ENCODE measurements around the gene ALKBH3.
A peak's percentile ranks its signal among the peaks of the same experiment; 100 is the strongest.

Gene ALKBH3

DNA sequence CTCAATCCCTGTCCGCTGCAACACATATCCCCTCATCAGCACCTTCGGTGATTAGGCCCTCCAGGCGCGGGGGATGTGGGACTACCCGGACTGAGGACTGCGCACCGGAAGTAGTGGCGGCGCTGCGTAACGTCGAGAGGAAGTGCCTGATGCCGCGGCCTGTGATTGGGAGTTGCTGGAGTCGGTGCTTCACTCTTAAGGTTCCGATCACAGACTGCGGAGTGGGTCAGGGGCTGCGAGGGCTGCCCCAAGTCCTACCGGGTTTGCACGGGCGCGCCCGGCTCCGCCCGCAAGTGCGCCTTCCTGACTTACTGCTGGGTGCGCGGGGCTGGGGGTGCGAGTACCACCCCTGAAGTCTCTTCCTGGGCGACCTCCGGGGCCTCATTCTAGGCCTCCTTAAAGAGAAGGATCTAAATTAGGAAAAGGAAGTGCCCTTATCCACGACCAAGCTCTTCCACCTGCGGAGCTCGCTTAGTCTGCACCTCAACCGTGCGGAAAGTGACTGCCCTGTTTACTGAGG is at the start of gene ALKBH3:
Gene ALKBH3 (plus strand): TSS at position 192 of the 520 bp plus-strand sequence. CDS start 1,822 bp downstream, outside the sequence.
- Mint-ChIP-seq H3K27ac (ENCODE audit: low read depth) (peak within 1 kb of the TSS; percentile 92), H3K9me3 (no peaks in the 10 kb centered on the region), H3K36me3 (ENCODE audit: insufficient read depth) (peaks cover 23% of the 10 kb centered on the region), H3K4me1 (peaks cover 13% of the 10 kb centered on the region), H3K27me3 (peaks cover 11% of the 10 kb centered on the region), H3K4me3 (peak within 1 kb of the TSS; percentile 87)
- peak; percentile 98 for ATAC-seq (replicated peaks; ENCODE audit: extremely low read depth, poor library complexity, severe bottlenecking)
- DNase-seq (ENCODE audit: low spot score in 2 of 2): peak; percentile 84 to 87

DNA sequence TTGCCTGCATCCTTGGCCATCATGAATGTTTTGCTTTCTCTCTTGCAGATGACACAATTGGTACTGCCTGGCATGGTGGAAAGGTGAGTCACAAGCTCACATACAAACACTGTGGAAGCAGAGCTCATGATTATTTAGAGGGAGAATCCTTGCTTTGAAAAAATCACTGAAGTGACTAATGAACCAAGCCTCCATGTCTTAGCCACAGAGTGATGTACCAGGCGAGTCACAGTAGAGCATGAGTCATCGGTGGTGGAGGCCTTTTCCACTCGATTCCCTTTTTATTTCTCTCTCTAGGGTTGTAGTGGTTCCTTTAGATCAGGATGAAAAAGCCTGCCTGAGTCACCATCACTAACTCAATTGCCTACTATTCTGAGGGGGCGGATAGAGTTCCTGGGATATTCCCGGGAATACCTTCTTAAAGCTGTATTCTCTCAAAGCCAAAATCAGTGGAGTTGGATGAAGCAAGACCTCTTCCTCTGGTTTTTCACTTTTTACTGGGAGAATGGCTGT is 49.6 kb upstream of the ALKBH3 start:
- DNase-seq (ENCODE audit: low spot score in 2 of 2): no peak
- Mint-ChIP-seq H3K27ac (ENCODE audit: low read depth) (no peak overlapping the region), H3K36me3 (ENCODE audit: insufficient read depth) (peaks cover 2% of the 10 kb centered on the region), H3K27me3 (no peaks in the 10 kb centered on the region), H3K4me3 (no peak overlapping the region), H3K9me3 (no peaks in the 10 kb centered on the region), H3K4me1 (no peaks in the 10 kb centered on the region)
- no peak for ATAC-seq (replicated peaks; ENCODE audit: extremely low read depth, poor library complexity, severe bottlenecking)

DNA sequence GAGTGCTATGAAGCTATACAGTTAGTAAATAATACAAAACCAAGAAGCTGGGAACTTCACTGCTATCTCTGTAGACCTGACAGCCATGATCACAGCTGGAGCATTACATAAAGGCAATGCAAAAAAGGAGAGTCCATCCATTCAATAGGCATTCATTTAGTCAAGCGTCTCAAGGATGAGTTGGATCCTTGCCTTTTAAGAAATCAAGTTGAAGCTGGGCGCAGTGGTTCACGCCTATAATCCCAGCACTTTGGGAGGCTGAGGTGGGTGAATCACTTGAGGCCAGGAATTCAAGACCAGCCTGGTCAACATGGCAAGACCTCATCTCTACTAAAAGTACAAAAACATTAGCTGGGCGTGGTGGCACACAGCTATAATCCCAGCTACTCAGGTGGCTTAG is 48.1 kb upstream of the ALKBH3 start:
- no peaks in the 10 kb centered on the region for H3K4me1 Mint-ChIP-seq

DNA sequence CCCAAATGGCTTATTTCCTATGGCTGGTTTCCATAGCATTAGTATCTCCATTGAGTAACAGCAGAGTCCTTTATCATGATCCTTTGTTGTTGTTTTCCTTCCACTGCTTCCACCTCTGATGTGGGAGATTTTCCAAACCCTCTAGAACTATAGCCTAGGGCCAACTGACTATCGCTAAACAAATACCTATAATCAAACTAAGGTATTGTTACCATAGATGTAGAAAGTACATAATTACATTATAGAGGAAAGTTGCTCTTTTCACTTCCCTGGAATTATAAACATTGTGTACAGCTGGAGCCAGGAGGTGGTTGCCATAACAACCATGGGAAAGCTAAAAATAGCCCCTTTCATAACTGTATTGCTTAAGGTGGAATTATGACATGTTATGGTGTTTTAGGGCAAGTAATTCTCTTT is 47.0 kb upstream of the ALKBH3 start:
- Mint-ChIP-seq H3K27me3 (no peaks in the 10 kb centered on the region), H3K27ac (ENCODE audit: low read depth) (no peak overlapping the region), H3K36me3 (ENCODE audit: insufficient read depth) (peaks cover 4% of the 10 kb centered on the region), H3K4me3 (no peak overlapping the region), H3K9me3 (no peaks in the 10 kb centered on the region), H3K4me1 (no peaks in the 10 kb centered on the region)
- no peak for DNase-seq (ENCODE audit: low spot score in 2 of 2)
- ATAC-seq (replicated peaks; ENCODE audit: extremely low read depth, poor library complexity, severe bottlenecking): no peak

More for the DNA sequence above, 48.1 kb upstream of the ALKBH3 start:
- ATAC-seq (replicated peaks; ENCODE audit: extremely low read depth, poor library complexity, severe bottlenecking) (no peak), DNase-seq (ENCODE audit: low spot score in 2 of 2) (no peak)
- peaks cover 3% of the 10 kb centered on the region for H3K36me3 Mint-ChIP-seq (ENCODE audit: insufficient read depth)
- no peaks in the 10 kb centered on the region for H3K9me3 Mint-ChIP-seq
- H3K4me3 Mint-ChIP-seq: no peak overlapping the region
- no peak overlapping the region for H3K27ac Mint-ChIP-seq (ENCODE audit: low read depth)
- no peaks in the 10 kb centered on the region for H3K27me3 Mint-ChIP-seq

DNA sequence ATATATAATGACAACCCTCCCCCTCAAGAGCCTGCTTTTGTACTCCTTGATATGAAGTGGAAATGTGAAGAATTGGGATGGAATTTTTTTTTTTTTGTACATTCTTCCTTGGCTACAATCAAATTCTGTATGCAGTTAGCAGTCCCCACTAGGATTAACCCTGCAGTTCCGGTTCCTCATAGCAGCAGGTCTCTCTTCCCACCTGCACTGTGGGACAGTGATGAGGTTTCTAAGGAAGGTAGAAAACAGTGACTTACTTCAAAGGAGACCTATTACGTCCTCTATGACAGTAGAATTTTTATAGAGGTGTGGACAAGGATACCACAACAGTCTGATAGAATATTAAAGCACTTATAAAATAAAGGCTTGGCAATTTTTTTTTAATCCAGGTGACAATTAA is 46.3 kb upstream of the ALKBH3 start:
- DNase-seq (ENCODE audit: low spot score in 2 of 2): no peak

DNA sequence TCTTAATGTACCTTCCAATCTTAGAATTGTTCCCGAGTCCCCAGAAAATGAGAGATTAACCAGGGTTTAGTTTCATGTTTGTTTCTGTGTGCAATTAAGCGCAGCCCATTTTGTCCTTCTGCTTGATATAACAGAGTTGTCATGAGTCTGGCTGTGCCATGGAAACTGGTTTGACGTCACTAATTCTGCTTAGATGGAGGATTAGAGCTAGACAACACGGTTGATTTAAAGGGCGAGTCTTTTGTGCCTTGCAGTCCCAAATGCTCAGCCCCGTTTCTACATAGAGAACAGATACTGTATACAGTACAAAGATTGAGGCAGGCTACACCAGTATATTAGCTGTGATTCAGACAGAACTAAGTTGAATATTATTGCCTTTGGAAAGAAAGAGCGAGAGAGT is 45.5 kb upstream of the ALKBH3 start:
- DNase-seq (ENCODE audit: low spot score in 2 of 2): no peak
- H3K27ac Mint-ChIP-seq (ENCODE audit: low read depth): no peak overlapping the region
- H3K27me3 Mint-ChIP-seq: no peaks in the 10 kb centered on the region
- H3K4me3 Mint-ChIP-seq: no peak overlapping the region
- ATAC-seq (replicated peaks; ENCODE audit: extremely low read depth, poor library complexity, severe bottlenecking): no peak
- H3K4me1 Mint-ChIP-seq: no peaks in the 10 kb centered on the region
- peaks cover 5% of the 10 kb centered on the region for H3K36me3 Mint-ChIP-seq (ENCODE audit: insufficient read depth)
- no peaks in the 10 kb centered on the region for H3K9me3 Mint-ChIP-seq

More for the DNA sequence above, 46.3 kb upstream of the ALKBH3 start:
- Mint-ChIP-seq H3K4me3 (no peak overlapping the region), H3K4me1 (no peaks in the 10 kb centered on the region), H3K27ac (ENCODE audit: low read depth) (no peak overlapping the region), H3K27me3 (no peaks in the 10 kb centered on the region), H3K9me3 (no peaks in the 10 kb centered on the region), H3K36me3 (ENCODE audit: insufficient read depth) (peaks cover 5% of the 10 kb centered on the region)
- ATAC-seq (replicated peaks; ENCODE audit: extremely low read depth, poor library complexity, severe bottlenecking): no peak

DNA sequence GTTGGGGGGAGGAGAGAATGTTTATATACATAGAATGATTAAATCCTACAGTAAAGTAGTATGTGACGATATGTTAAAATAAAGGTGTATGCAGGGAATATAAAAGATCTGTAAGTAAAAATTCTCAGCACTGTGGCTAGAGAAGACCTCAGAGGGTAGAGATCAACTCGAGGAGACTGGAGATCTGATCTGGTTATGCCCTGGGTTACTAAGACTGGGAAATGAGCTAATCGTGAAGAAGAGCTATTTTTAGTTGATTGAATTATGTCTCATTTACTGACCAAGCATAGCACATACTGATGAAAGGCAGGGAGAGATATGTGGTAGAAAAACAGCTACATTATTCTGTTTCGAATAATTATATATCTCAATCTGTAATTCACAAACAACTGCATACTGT is 42.8 kb upstream of the ALKBH3 start:
- H3K4me1 Mint-ChIP-seq: no peaks in the 10 kb centered on the region
- no peak overlapping the region for H3K4me3 Mint-ChIP-seq
- DNase-seq (ENCODE audit: low spot score in 2 of 2) (no peak), ATAC-seq (replicated peaks; ENCODE audit: extremely low read depth, poor library complexity, severe bottlenecking) (no peak)
- H3K36me3 Mint-ChIP-seq (ENCODE audit: insufficient read depth): peaks cover 5% of the 10 kb centered on the region
- no peaks in the 10 kb centered on the region for H3K9me3 Mint-ChIP-seq
- H3K27ac Mint-ChIP-seq (ENCODE audit: low read depth): no peak overlapping the region
- no peaks in the 10 kb centered on the region for H3K27me3 Mint-ChIP-seq

DNA sequence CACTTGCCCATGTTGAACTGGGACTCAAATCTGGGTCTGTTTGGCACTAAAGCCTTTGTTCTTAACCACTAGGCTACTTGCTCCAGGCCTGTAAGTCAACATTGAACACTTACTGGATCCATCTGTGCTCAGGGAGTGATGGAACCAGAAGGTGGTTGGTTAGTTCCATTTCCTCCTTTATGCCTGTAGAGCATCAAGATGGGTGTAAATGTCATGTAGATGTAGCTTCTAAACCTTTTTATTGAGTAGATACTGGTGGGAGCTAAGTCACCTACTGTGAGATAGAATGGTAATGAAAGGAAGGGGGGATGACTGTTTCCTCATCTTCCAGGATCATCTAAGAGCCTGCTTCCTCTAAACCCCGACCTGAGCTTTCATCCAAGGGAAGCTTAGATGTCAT is 38.6 kb upstream of the ALKBH3 start:
- H3K27ac Mint-ChIP-seq (ENCODE audit: low read depth): no peak overlapping the region
- H3K4me3 Mint-ChIP-seq: no peak overlapping the region
- peaks cover 3% of the 10 kb centered on the region for H3K36me3 Mint-ChIP-seq (ENCODE audit: insufficient read depth)
- no peaks in the 10 kb centered on the region for H3K27me3 Mint-ChIP-seq
- no peak for DNase-seq (ENCODE audit: low spot score in 2 of 2)
- ATAC-seq (replicated peaks; ENCODE audit: extremely low read depth, poor library complexity, severe bottlenecking): no peak
- H3K9me3 Mint-ChIP-seq: no peaks in the 10 kb centered on the region
- H3K4me1 Mint-ChIP-seq: no peaks in the 10 kb centered on the region

DNA sequence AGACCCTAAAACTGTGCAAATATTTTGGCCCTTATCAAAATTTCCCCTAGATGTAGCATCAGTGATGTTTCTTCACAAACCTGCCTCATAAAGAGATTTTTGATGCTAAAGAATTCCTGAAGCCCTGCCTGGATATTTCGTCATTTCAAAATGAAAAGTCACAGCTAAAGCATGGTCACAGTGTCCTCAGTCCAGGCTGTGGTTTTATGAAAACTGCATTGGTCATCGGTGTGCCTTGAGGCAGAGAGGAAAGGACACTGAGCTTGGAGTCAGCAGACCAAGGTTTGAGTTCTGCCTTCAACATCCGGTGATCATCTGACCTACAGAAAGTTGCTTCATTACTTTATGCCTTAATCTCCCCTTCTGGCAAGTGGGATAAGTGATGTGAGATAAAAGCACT is 34.8 kb upstream of the ALKBH3 start:
- H3K36me3 Mint-ChIP-seq (ENCODE audit: insufficient read depth): peaks cover 1% of the 10 kb centered on the region
- DNase-seq (ENCODE audit: low spot score in 2 of 2): no peak
- H3K4me1 Mint-ChIP-seq: no peaks in the 10 kb centered on the region
- H3K4me3 Mint-ChIP-seq: no peak overlapping the region
- ATAC-seq (replicated peaks; ENCODE audit: extremely low read depth, poor library complexity, severe bottlenecking): no peak
- H3K27ac Mint-ChIP-seq (ENCODE audit: low read depth): no peak overlapping the region
- H3K27me3 Mint-ChIP-seq: no peaks in the 10 kb centered on the region
- H3K9me3 Mint-ChIP-seq: no peaks in the 10 kb centered on the region

DNA sequence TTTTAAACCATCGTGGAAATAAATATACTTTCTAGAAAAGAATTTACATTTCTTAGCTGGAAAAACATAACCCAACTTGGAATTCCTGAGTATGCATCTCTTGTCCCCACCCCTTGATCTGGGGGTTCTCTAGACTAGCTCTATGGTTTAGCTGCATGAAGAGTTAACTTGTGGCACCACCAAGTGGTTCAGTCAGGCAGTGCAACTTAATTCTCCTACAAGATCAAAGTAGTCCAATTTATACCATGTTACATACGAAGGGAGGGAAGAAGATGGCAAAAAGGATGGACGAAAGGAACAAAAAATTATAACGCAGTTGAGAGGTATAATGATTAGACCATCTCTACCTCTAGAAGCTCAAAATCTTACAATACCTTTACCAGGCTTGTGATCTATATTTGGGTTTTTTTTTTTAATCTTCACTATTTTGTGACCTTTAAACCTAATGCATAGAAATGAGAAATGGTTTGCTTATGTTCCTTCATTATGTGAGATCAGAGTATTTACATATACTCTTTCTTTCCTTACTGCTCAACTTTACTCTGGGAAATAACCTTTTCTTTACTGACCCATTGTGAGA is 28.5 kb upstream of the ALKBH3 start:
- H3K4me3 Mint-ChIP-seq: no peak overlapping the region
- ATAC-seq (replicated peaks; ENCODE audit: extremely low read depth, poor library complexity, severe bottlenecking): peak; percentile 58

DNA sequence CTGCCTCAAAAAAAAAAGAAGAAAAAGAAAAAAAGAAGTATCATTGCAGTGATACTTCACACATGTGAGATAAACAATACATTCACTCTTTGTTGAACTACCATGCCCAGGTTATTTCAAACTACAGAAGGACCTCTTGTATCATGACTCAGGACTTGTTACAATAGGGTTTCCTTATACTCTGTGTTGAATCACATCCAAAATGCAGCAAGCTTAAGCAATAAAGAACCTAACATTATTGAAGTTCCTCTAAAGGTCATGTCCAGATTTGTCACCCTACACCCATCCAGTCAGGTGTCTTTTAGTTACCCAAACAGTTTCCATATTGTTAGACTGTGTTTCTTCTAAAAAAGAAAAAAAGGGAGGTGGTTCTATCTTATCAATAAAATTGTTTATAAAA is 26.9 kb upstream of the ALKBH3 start:
- Mint-ChIP-seq H3K36me3 (ENCODE audit: insufficient read depth) (peaks cover 3% of the 10 kb centered on the region), H3K27ac (ENCODE audit: low read depth) (no peak overlapping the region), H3K4me3 (no peak overlapping the region), H3K9me3 (no peaks in the 10 kb centered on the region), H3K27me3 (no peaks in the 10 kb centered on the region), H3K4me1 (no peaks in the 10 kb centered on the region)
- ATAC-seq (replicated peaks; ENCODE audit: extremely low read depth, poor library complexity, severe bottlenecking) (no peak), DNase-seq (ENCODE audit: low spot score in 2 of 2) (no peak)

More for the DNA sequence above, 28.5 kb upstream of the ALKBH3 start:
- no peaks in the 10 kb centered on the region for H3K9me3 Mint-ChIP-seq
- H3K36me3 Mint-ChIP-seq (ENCODE audit: insufficient read depth): peaks cover 3% of the 10 kb centered on the region
- no peaks in the 10 kb centered on the region for H3K27me3 Mint-ChIP-seq
- peak; percentile 25 to 27 for DNase-seq (ENCODE audit: low spot score in 2 of 2)
- H3K27ac Mint-ChIP-seq (ENCODE audit: low read depth): no peak overlapping the region
- no peaks in the 10 kb centered on the region for H3K4me1 Mint-ChIP-seq

DNA sequence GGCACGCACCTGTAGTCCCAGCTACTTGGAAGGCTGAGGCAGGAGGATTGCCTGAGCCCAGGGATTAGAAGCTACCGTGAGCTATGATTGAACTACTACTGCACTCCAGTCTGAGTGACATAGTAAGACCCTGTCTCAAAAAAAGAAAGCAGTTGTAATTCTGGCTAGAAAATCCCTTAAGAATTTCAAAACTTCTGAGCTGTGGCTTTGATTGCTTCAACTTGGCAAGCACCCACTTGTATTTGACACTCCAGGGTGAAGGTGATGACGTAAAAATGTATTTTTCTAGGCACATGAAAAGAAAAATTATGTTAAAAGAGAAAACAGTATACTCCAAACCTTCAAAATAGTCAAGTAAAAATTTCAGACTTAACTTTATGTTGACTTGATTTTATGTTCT is 23.6 kb upstream of the ALKBH3 start:
- Mint-ChIP-seq H3K4me3 (no peak overlapping the region), H3K27me3 (no peaks in the 10 kb centered on the region), H3K4me1 (no peaks in the 10 kb centered on the region), H3K36me3 (ENCODE audit: insufficient read depth) (peaks cover 2% of the 10 kb centered on the region), H3K27ac (ENCODE audit: low read depth) (no peak overlapping the region), H3K9me3 (no peaks in the 10 kb centered on the region)
- ATAC-seq (replicated peaks; ENCODE audit: extremely low read depth, poor library complexity, severe bottlenecking) (no peak), DNase-seq (ENCODE audit: low spot score in 2 of 2) (no peak)

DNA sequence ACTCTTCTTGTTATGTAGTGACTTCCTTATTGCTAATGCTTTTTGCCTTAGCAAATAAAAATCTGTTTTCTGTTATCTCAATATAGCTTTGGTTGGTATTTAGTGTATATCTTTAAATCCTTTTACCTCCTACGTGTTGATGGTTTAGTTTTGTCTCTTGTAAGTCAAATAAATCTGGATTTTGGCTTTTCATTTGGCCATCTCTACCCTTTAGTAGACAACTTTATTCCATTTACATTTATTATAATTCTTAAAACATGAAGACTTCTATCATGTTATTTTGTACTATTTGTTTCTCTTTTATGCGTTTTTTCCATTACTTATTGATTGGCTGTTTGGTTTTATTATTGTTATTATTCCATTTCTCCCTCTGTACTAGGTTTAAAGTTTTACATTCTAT is 19.5 kb upstream of the ALKBH3 start:
- Mint-ChIP-seq H3K36me3 (ENCODE audit: insufficient read depth) (no peaks in the 10 kb centered on the region), H3K4me1 (no peaks in the 10 kb centered on the region), H3K27me3 (peaks cover 17% of the 10 kb centered on the region), H3K27ac (ENCODE audit: low read depth) (no peak overlapping the region), H3K4me3 (no peak overlapping the region), H3K9me3 (no peaks in the 10 kb centered on the region)
- DNase-seq (ENCODE audit: low spot score in 2 of 2): no peak
- no peak for ATAC-seq (replicated peaks; ENCODE audit: extremely low read depth, poor library complexity, severe bottlenecking)
